HG03520 (cell line): ENCODE results near the gene PRCC.

Source experiments
- ATAC-seq: cut with Tn5 transposase; IDR thresholded peaks from one replicate; pipeline ENCODE4 v1.9.1; 2021; ENCODE audit warnings: mild to moderate bottlenecking, moderate library complexity; ENCODE audit not compliant: unreplicated experiment

Gene PRCC, protein sequence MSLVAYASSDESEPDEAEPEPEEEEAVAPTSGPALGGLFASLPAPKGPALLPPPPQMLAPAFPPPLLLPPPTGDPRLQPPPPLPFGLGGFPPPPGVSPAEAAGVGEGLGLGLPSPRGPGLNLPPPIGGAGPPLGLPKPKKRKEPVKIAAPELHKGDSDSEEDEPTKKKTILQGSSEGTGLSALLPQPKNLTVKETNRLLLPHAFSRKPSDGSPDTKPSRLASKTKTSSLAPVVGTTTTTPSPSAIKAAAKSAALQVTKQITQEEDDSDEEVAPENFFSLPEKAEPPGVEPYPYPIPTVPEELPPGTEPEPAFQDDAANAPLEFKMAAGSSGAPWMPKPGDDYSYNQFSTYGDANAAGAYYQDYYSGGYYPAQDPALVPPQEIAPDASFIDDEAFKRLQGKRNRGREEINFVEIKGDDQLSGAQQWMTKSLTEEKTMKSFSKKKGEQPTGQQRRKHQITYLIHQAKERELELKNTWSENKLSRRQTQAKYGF

GRCh38 chr1:156767101-156767878, at the start of gene PRCC:
PRCC (plus strand) TSS chr1:156767535; CDS start chr1:156767772, 237 bp downstream.
- ATAC-seq, result peak; percentile 86

DNA sequence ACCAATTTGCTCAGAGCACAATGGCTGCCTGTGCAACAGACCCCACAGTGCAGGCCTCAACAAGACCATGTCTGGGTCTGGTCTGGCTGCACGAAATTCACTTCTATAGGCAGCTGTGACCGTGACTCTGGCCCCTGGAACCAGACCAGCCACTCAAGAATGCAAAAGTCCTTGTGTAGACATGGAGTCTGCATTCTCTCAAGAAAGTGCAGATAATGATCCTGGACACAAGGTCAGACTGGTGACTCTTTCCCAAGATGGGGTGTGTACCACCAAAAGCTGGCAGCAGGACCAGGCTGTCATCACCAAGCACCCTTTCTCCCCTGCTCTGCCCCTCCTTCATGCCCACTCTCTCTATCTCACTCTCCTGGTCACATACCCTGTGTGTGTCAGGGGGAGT, 46.2 kb upstream of the PRCC start:
- ATAC-seq, result no peak

GRCh38 chr1:156721535-156721934, 45.8 kb upstream of the PRCC start:
- no peak for ATAC-seq

- ATAC-seq, result peak; percentile 32
These were observed 41.6 kb upstream of the PRCC start for GRCh38 chr1:156725683-156726280.

DNA sequence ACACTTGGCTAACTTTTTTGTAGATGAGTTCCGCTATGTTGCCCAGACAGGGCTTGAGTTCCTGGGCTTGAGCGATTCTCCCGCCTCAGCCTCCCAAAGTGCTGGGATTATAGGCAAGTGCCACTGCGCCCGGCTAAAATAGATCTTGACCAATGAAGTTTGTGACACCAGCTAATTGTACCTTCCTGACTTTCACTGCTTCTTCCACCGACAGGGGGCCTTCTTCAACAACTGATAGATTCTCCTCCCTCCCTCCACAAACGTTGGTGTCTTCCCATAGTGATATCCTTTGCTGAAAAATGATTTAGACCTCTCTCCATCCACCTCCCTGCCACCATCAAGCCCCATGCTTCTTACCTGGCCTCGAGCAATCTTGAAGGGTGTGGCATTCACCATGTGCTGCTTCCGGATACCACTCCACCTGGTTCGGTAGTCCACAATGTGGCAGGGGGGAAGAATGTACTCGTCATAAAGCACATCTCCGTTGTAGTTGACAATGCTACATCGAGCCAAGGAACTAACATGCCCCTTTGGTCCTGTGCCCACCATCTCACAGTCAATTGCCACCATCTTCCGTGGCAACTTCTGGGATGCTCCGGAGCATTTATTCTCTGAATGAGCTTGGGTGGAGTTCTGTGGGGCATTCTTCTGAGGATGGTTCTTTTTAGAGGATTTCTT, 40.6 kb upstream of the PRCC start:
- ATAC-seq, result no peak

DNA sequence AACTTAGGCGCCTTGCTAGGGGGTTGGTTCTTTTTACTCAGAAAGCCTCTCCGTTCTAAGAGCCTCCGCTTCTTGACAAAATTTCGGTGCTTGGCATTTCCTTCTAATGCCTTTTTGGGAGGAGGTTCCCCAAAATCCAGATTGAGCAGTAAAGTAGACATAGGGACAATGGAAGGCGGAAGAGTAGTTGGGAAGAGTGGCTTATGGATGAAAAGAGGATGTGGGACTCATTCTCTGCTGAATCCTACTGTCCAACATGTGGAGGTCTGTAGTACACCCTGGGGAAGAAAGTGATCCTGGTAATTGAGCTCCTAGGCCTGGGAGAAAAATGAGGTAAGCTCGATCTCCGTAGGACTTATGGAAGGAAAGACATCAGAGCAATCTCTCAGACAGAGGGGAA, 39.8 kb upstream of the PRCC start:
- no peak for ATAC-seq

GRCh38 chr1:156727926-156728598, 39.3 kb upstream of the PRCC start, which contains the start of gene METTL25B:
METTL25B (plus strand) TSS chr1:156728469; CDS start chr1:156729105, 636 bp downstream.
- ATAC-seq, result peak; percentile 45

DNA sequence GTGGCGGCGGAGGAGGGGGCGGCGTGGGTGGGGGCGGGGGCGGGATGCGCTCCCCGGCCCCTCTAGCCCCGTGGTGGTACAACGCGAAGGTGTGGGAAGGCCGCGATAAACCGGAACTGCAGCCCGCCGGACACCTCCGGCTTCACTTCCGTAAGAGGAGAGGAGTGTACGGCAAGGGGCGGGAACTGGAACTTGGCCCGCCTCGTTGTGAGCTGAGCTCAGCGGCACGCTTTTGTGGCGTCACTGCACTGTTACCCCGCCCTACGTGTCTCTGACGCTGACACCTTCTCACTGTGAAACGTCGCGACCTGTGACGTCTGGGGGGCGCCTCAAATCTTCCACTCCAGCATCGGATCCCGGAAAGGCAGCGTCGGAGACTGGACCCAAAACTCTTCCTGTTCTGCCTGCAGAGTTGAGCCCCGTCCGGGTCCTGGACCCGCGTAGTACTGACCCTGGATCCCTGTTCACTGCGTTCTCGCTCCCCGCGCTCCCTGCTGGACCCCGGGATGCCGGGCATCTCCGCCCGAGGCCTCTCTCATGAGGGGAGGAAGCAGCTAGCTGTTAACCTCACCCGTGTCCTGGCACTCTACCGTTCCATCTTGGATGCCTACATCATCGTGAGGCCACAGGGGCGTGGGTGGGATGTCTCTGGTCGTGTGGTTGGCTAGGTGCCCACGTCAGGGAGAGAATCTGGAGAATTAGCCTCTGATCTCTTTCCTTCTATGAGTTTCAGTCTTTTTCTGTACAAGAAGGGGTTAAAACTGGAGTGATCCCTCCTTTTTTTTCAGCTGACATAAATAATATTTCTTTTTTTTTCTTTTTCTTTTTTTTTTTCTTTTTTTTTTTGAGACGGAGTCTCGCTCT, 38.5 kb upstream of the PRCC start, which contains the start of gene ISG20L2:
Gene ISG20L2, minus strand, starts transcription at position 168 of the 864 bp plus-strand sequence. CDS start 1,114 bp downstream, outside the sequence.
- ATAC-seq, result peak; percentile 80

DNA sequence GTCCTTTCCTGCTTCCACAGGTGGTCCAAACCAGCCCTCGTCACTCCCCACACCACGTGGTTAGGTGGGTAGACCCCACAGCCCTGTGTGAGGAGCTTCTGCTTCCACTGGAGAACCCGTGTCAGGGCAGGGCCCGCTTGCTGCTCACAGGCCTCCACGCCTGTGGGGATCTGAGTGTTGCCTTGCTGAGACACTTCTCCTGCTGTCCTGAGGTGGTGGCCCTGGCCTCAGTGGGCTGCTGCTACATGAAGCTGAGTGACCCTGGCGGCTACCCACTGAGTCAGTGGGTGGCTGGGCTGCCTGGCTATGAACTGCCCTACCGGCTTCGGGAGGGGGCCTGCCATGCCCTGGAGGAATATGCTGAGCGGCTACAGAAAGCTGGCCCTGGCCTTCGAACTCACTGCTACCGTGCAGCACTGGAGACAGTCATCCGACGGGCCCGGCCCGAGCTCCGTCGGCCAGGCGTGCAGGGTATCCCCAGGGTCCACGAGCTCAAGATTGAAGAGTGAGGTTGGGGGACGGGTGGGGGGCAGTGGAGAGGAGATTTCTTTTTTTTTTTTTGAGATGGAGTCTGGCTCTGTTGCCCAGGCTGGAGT, 33.2 kb upstream of the PRCC start:
- ATAC-seq, result no peak

GRCh38 chr1:156738407-156738806, 28.9 kb upstream of the PRCC start:
- no peak for ATAC-seq

- no peak for ATAC-seq
These were observed 28.4 kb upstream of the PRCC start for GRCh38 chr1:156738916-156739315.

DNA sequence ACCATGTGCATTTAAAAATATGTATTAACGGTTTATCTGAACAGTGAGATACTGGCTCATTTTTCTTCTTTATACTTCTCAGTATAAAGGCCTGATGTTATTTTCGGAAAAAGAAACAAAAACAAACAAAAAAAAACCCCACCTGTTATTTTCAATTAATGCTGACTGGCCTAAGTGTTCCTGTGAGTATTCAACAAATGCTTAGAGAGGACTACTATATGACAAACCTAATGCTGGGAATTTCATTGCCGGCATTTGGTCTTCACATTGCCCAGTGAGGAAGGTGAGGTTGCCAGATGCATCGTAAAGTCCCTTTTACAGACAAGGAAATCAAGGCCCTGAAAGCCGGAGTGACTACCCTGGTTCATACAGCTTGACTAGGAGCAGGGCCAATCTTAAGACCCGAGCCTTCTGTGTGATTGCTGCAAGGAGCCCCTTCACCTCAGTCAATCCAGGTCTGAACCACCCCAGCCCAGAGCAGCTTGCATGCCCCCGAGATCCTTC, 27.0 kb upstream of the PRCC start:
- ATAC-seq, result no peak

- ATAC-seq, result peak; percentile 83
These were observed 26.4 kb upstream of the PRCC start, which contains the start of gene MRPL24 for GRCh38 chr1:156740741-156741480. MRPL24 (minus strand) TSS chr1:156741088; CDS start chr1:156738704, 2,384 bp downstream.

DNA sequence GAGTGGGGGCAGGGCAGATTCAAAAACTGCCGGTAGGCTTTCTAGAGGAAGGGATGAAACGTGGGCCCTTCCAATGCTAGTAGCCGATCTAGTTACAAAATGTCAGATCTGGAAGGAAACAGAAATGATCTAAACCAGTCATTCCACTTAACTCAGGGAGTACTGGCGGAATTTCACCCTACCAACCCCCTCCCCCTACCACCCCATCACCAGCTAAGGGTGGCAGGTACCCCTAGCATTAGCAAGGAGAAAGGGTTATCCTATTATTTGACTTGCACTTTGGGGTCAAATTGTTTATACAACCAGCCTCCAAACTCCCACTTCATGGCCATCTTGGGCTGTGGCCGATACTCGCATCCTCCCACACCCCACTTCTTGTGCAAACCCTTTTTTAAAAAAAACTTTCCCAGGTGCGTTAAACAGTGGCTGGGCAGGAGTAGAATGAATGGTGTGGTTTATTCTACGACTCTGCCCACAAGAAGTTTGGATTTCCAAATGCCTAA, 25.8 kb upstream of the PRCC start:
- ATAC-seq, result no peak

DNA sequence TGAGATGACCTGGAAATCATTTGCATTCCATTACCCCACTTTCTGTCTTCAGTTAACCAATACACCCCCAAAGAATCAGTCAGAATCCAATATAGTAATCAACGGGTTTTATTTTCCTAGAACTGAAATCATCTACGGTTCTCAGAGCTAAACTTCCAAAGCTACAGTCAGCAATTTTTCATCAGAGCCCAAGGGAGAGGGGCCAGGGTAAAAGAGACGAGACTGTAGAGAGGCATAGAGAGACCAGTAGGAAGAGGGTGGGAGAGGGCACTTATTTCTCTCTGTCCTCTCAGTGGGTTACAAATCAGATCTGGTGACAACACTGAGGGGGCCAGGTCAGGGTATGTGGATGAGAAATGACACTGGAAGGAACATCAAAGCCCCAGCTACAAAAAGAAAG, 25.3 kb upstream of the PRCC start:
- no peak for ATAC-seq

DNA sequence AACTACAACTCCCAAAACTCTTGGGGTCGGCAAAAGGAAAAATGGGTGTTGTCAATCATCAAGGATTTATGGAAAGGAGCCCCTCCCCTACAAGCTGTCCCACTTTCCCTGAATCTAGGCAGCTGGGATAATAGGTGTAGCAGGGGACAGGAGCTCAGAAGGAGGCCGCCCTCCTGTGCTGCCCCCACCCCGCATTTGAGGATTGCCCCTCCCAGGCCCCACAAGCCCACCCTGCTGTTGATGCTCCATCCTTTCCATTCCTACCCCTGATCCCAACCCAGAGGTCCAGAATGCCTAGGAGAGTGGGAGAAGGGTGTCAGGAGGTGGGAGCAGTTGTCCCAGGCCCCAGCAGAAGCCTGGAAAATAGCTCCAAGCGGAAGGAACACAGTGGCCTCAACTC, 24.5 kb upstream of the PRCC start:
- ATAC-seq, result no peak
